Measurements from ENCODE around the gene NOG. TPM values are rescaled to one million over a fixed set of nuclear protein-coding genes. Genes with fewer than 3 reads are reported as not detected.

NOG gene
- total RNA-seq, 2 experiments from 2014 or later = 12.5 to 12.7 TPM

DNA sequence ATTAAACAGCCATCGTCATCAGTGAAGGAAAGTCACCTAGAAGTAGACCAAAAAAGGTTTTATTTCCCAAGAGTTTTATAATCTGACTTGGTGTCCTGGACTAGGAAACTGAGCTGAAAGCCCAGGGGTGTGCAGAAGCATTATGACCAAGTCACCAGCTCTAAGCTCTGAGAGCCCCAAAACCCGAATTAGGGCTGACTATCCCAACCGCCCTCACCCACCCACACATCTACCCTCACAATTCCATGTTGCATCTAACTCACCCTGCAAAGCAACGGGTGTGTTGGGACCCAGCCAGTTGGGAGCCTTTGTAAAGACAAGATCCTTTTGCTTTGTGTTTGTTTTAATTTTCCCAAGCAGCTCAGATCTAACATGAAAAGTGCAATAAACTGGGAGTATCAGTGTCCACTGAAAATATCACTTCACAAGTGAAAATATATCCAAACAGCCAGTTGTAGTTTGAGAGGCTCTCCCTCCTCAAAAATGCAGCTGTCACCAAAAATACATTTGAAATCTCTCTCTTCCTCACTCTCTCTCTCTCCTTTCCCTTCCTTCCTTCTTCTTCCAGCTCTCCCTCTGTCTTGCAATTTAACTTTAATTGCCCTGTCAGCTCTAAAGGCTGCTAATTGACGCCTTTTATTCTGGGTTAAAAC lies 16.2 kb upstream of the NOG start:
- DNase-seq (no peak), ATAC-seq (ENCODE audit: poor library complexity) (no peak)
- no peaks in the 10 kb centered on the region for H3K36me3 ChIP-seq (ENCODE audit: insufficient read depth, low read length)
- intact Hi-C loops (cut with DNase I, micrococcal nuclease) = no loop called here
- Mint-ChIP-seq H3K27me3 (peaks cover 24% of the 10 kb centered on the region), H3K4me3 (no peak overlapping the region), H3K4me1 (ENCODE audit: low read depth) (no peaks in the 10 kb centered on the region), H3K27ac (no peak overlapping the region), H3K9me3 (no peaks in the 10 kb centered on the region), H3K36me3 (ENCODE audit: low read depth) (no peaks in the 10 kb centered on the region)
- no peak overlapping the region for H3K27ac ChIP-seq (ENCODE audit: low read depth in 1 of 2, low read length in 2 of 2)
- peaks cover 0 to 6% of the 10 kb centered on the region in 2 experiments for H3K27me3 ChIP-seq (ENCODE audit: control insufficient read depth in 1 of 2, insufficient read depth in 2 of 2, low read length in 2 of 2)
- no peaks in the 10 kb centered on the region for H3K9me3 ChIP-seq (ENCODE audit: control insufficient read depth in 1 of 2, insufficient read depth in 1 of 2, low read length in 2 of 2)
- TF ChIP-seq, protein P1, sequence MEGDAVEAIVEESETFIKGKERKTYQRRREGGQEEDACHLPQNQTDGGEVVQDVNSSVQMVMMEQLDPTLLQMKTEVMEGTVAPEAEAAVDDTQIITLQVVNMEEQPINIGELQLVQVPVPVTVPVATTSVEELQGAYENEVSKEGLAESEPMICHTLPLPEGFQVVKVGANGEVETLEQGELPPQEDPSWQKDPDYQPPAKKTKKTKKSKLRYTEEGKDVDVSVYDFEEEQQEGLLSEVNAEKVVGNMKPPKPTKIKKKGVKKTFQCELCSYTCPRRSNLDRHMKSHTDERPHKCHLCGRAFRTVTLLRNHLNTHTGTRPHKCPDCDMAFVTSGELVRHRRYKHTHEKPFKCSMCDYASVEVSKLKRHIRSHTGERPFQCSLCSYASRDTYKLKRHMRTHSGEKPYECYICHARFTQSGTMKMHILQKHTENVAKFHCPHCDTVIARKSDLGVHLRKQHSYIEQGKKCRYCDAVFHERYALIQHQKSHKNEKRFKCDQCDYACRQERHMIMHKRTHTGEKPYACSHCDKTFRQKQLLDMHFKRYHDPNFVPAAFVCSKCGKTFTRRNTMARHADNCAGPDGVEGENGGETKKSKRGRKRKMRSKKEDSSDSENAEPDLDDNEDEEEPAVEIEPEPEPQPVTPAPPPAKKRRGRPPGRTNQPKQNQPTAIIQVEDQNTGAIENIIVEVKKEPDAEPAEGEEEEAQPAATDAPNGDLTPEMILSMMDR (IDR thresholded peaks at IDR 0.05) = no peak
- H3K4me3 ChIP-seq (ENCODE audit: low read length) = no peak overlapping the region
- POLR2A ChIA-PET = no interaction called here
- CTCF ChIA-PET = interaction anchor here (1.1 kb wide), 1 partner anchor 138 kb away, joined by 4 read pairs; no protein-coding TSS in a partner anchor
- H3K4me1 ChIP-seq (ENCODE audit: insufficient read depth, low read length) = no peaks in the 10 kb centered on the region

DNA sequence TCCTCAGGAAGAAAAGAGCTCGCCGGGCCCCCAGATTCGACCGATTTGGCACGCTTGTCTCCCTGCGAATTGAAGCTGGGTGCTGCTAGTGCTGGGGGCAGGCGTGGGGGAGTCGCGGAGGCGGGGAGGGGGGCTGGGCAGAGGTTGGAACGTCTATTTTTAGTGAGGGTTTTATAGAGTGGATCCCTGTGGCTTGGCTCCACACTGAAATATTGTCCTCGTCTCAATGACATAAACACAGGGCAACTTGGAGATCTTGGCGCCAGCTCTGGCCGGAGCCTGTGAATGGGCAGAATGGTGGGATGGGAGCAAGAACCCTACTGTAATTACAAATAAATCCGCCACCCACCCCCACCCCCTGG lies 15.7 kb upstream of the NOG start:
- POLR2A ChIA-PET = no interaction called here
- no peak for ATAC-seq (ENCODE audit: poor library complexity)

DNA sequence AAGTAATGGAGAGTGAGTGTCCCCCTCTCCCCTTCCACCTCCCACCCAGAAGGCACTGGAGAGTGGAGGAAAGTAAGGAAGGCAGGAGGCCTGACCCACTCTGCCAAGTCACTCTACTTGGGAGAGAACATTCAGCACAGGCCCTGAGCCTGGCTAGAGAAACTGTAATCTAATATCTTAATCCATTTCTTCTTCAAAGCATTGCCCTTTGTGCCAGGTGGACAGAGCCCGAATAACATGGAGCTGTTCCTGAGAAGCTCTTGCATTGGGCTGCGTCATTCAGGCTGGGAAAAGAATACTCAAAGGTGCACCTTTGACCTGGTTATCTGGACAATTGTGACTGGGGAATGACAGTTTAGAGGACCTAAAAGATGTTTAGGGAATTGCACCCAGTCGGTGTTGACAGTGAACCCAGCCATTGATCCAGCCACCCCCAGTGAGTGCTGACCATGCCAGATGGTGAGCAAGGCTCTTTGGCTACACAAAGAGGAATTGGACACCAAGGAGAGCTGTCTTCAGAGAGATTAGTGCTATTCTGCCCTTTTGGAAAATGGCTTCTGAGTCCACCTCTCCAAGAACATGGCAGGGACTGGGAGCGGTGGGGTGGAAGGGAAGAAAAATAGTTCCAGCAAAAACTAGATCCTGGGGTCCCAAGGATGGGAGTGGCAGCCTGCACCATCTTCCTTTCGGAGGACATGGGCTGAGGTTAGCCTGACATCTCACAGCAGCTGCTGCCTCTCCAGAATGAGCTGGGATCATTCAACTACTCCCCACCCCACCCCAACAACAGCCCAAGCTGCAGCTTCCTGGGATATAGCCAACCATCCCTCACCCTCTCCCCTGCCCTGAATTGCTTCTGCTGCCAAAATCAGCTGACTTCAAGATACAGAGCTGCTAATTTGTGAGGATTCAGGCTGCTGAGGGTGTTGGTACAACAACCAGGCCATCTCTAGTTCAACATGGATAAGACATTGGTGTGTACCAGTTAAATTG lies 11.6 kb upstream of the NOG start:
- H3K36me3 ChIP-seq (ENCODE audit: insufficient read depth, low read length) = no peaks in the 10 kb centered on the region
- peaks cover 0 to 17% of the 10 kb centered on the region in 2 experiments for H3K27me3 ChIP-seq (ENCODE audit: control insufficient read depth in 1 of 2, insufficient read depth in 2 of 2, low read length in 2 of 2)
- Mint-ChIP-seq H3K4me3 (no peak overlapping the region), H3K4me1 (ENCODE audit: low read depth) (no peaks in the 10 kb centered on the region), H3K27ac (no peak overlapping the region), H3K9me3 (no peaks in the 10 kb centered on the region), H3K27me3 (peaks cover 16% of the 10 kb centered on the region), H3K36me3 (ENCODE audit: low read depth) (no peaks in the 10 kb centered on the region)
- intact Hi-C loops (cut with DNase I, micrococcal nuclease) = no loop called here
- H3K4me3 ChIP-seq (ENCODE audit: low read length) = no peak overlapping the region
- H3K27ac ChIP-seq (ENCODE audit: low read depth in 1 of 2, low read length in 2 of 2) = no peak overlapping the region
- no peak for ATAC-seq (ENCODE audit: poor library complexity)
- ChIA-PET CTCF (no interaction called here), POLR2A (no interaction called here)
- no peak for DNase-seq
- H3K9me3 ChIP-seq (ENCODE audit: control insufficient read depth in 1 of 2, insufficient read depth in 1 of 2, low read length in 2 of 2) = no peaks in the 10 kb centered on the region
- TF ChIP-seq, protein P1 (IDR thresholded peaks at IDR 0.05) = no peak
- H3K4me1 ChIP-seq (ENCODE audit: insufficient read depth, low read length) = no peaks in the 10 kb centered on the region

More for the DNA sequence above, 15.7 kb upstream of the NOG start:
- no peaks in the 10 kb centered on the region for H3K36me3 ChIP-seq (ENCODE audit: insufficient read depth, low read length)
- no peaks in the 10 kb centered on the region for H3K4me1 ChIP-seq (ENCODE audit: insufficient read depth, low read length)
- TF ChIP-seq, protein P1 (IDR thresholded peaks at IDR 0.05) = no peak
- Mint-ChIP-seq H3K4me3 (no peak overlapping the region), H3K27ac (no peak overlapping the region), H3K27me3 (peaks cover 24% of the 10 kb centered on the region), H3K9me3 (no peaks in the 10 kb centered on the region), H3K4me1 (ENCODE audit: low read depth) (no peaks in the 10 kb centered on the region), H3K36me3 (ENCODE audit: low read depth) (no peaks in the 10 kb centered on the region)
- H3K27me3 ChIP-seq (ENCODE audit: control insufficient read depth in 1 of 2, insufficient read depth in 2 of 2, low read length in 2 of 2) = peaks cover 0 to 6% of the 10 kb centered on the region in 2 experiments
- intact Hi-C loops (cut with DNase I, micrococcal nuclease) = no loop called here
- H3K9me3 ChIP-seq (ENCODE audit: control insufficient read depth in 1 of 2, insufficient read depth in 1 of 2, low read length in 2 of 2) = no peaks in the 10 kb centered on the region
- CTCF ChIA-PET = interaction anchor here (1.1 kb wide), 1 partner anchor 138 kb away, joined by 4 read pairs; no protein-coding TSS in a partner anchor
- DNase-seq = no peak
- H3K4me3 ChIP-seq (ENCODE audit: low read length) = no peak overlapping the region
- no peak overlapping the region for H3K27ac ChIP-seq (ENCODE audit: low read depth in 1 of 2, low read length in 2 of 2)

Data from CD4-positive, alpha-beta T cell (primary cell).